Endometrial microvascular endothelial cells (primary cell): ENCODE data around the gene PPAT. TPM values are rescaled to one million over a fixed set of nuclear protein-coding genes. Genes with fewer than 3 reads are reported as not detected.

Experiments used
- in situ Hi-C: cut with HindIII; loops from 2 replicates; pipeline ENCODE4 v1.10.0; 2017; ENCODE audit warnings: low sequenced_read_pairs, low pct_unique_long_range_greater_than_20kb; ENCODE audit errors: inconsistent ontology term
- total RNA-seq: library from RNA; depleted of rRNA; stranded (reverse); fragments of >200 nt; gene quantifications from one replicate; pipeline ENCODE4 v1.2.3, GENCODE V29; 2015; ENCODE audit errors: inconsistent ontology term

Gene PPAT
- total RNA-seq, 1 donor from 2014 or later: 19.8 TPM

DNA sequence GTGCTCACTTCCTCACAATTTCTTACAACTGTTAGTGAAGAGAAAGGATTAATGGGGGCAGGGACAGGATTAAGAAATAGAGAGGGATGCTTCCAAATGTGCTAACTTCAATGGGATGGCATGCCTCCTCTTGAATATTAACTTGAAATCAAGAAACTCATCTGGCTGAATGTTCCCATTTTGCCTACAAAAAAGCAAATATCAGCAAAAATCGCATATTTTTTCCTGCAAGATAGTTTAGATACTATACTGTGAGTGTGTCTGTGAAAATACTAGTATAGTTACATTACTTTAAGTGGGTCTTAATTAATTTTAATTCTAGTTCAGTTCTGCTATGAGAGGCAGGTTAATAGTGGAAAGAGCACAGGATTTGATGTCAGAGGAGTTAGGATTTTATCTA is 5.6 kb upstream of the PPAT start:
- in situ Hi-C loops: no loop called here

- in situ Hi-C loops: no loop called here
These were observed 3.4 kb upstream of the PPAT start for GRCh38 chr4:56438766-56439165.

DNA sequence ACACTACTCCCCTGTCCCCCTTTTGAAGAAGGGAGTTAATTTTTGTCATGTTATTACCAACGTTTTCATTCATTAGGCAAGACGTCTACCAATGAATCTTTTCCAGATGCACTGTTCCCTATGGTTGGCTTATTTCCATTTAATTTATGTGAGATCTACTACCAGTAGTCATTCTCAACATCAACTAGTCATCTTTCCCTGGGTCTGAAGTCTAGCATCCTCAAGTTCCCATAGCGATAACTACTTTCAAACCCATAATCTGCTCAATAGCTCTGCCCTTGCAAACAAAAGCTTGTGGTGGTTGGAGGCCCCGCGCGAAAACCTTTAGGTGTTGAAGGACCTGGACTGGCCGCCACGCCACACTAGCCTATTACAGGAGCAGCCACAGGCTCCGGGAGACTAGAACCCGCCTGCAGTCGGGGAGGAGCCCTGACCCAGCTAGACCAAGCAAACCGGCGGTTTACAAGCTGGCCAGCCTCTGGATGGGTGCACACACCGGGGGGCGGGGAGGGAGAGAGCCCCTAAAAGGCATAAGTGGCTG is 746 bp downstream of the PPAT start:
- in situ Hi-C loops: no loop called here

DNA sequence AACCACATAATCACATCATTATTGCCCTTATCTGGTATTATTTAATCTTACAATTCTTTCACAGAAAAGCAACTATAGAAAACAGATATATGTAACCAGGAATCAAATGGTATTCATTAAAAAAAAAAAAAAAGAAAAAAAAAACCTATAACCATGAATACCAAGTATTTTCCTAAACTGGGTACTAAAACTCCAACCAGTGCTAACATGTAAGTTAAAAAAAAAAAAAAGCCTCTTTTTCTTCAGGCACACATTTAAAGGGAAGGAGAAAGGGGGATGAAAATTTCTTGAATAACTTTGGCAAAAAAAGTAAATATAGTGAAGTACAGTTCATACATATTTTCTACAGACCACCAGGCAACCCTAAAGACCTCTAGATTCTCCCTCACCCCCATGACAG is 2.1 kb downstream of the PPAT start:
- in situ Hi-C loops: no loop called here

- in situ Hi-C loops: no loop called here
These were observed 5.2 kb downstream of the PPAT start for GRCh38 chr4:56430203-56430602.

DNA sequence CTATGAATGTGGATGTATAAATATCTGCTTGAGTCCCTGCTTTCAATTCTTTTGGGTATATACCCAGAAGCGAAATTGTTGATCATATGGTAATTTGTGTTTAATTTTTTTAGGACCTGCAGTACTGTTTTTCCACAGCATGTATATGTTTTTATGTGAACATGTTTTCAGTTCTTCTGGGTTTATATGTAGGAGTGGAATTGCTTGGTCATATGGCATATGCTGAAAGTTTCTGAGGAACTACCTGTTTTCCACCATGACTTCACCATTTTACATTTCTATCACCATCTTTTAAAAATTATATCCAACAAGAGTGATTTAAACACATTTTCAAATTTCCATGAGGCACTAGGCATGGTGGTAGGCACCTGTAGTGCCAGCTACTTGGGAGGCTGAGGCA is 8.2 kb downstream of the PPAT start:
- in situ Hi-C loops: no loop called here

DNA sequence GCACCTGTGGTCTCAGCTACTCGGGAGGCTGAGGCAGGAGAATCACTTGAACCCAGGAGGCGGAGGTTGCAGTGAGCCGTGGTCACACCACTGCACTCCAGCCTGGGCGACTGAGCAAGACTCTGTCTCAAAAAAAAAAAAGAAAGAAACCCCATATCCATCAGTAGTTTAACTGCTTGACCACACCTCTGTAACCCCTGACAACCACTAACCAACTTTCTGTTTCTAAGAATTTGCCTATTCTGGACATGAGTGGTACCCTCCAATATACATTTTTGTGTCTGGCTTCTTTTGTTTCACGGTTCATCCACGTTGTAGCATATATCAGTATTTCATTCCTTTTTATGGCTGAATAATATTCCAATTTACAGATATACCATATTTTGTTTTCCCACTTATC is 9.1 kb downstream of the PPAT start:
- in situ Hi-C loops: no loop called here

- in situ Hi-C loops: no loop called here
These were observed 9.9 kb downstream of the PPAT start for GRCh38 chr4:56425518-56425917.

GRCh38 chr4:56424697-56425514 is 10.5 kb downstream of the PPAT start:
- in situ Hi-C loops: no loop called here

DNA sequence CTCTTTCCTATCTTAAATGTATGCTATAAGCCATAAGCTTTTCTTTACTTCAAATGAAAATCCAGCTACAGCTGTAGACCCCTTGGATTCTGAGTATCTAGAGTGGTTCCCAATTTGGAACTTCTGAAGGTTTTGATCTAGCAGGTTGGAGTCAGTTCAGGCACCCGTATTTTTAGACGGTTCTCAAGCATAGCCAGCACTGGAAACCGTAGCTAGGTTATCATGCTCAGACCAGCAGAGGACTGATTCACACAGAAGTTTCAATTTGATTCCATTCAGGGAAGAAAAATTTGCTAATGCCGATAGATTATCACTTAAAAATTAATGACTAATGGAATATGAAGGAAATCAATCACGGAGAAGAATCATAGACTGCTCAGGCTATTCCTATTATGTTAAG is 11.2 kb downstream of the PPAT start:
- in situ Hi-C loops: no loop called here

DNA sequence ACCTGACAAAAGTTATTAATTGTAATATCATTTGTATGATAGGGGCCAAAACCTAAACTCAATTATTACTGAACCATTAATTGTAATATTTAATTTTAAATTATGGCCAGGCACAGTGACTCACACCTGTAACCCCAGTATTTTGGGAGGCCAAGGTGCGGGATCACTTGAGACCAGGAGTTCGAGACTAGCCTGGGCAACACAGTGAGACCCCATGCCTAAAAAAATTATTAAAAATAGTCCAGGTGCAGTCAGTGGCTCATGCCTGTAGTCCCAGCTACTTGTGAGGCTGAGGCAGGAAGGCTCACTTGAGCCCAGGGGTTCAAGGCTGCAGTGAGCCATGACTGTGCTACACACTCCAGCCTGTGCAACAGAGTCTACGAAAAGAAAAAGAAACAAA is 18.0 kb downstream of the PPAT start:
- in situ Hi-C loops: no loop called here

- in situ Hi-C loops: no loop called here
These were observed 19.1 kb downstream of the PPAT start for GRCh38 chr4:56416349-56416748.

- in situ Hi-C loops: no loop called here
These were observed 21.2 kb downstream of the PPAT start for GRCh38 chr4:56414135-56414670.

GRCh38 chr4:56410247-56411062 is 25.0 kb downstream of the PPAT start:
- in situ Hi-C loops: no loop called here

DNA sequence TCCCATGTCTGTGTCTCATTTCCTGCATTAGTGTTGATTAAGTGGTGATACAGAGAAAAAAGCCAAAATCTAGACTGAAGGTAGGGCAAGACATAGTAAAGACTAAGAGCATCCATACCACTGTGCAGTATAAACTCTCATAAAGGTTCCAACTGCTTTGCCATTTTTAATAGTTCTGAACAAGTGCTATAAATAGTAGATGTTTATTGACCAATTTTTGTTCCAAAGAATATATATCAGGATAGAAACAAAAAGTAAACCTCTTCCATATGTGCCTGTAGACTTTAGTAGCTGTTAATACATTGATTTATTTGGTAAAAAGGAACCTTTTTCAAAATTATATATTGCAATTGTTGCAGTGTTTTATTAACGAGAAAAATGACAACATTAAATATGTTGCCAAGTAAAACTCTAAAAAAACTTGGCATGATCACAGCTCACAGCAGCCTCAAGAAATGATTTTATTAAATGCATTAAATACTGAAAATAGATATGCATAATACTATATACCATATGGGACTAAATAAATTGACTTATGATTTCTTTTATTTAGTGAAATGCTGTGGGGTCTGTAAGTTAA is 25.8 kb downstream of the PPAT start:
- in situ Hi-C loops: no loop called here

DNA sequence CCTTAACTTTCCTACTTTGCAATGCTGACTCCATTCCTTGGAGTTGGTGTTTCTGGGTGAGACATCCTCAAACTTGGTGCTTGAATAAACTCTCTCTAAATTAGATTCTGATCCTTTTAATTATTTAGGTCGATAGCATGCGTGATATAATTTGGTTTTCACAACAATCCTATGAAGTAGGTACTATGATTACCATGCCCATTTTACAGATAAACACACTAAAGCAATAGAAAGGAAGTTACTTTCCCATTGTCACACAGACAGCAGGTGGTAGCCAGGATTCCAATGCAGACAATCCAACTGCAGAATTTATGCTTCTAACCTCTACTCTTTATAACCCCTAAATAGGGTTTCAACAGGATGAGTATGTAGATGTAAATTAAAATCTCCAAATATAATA is 26.4 kb downstream of the PPAT start:
- in situ Hi-C loops: no loop called here

GRCh38 chr4:56406151-56406550 is 29.3 kb downstream of the PPAT start:
- in situ Hi-C loops: no loop called here

DNA sequence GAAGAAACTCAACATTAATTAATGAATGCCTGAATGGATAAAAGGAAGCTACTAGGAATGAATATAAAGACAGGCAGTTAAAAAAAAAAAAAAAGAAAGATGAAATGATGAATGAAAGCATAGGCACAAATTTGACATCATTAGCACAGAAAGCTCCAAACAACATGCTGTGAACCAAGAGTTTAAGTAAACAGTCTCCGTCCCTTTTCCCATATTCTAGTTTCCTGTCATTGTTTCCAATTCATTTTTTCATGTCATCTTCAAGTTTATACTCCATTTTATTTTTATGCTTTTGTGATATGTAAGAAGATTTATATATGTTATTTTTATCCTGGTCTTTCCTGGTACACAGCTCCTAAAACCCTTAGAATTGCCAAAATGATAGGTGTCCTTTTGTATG is 30.4 kb downstream of the PPAT start:
- in situ Hi-C loops: no loop called here

GRCh38 chr4:56400560-56400959 is 34.9 kb downstream of the PPAT start:
- in situ Hi-C loops: no loop called here
